ENCODE data around the gene BEX3.

BEX3 gene

GRCh38 chrX:103363046-103363445, 13.3 kb upstream of the BEX3 start:
- TF ChIP-seq GATA2 (IDR thresholded peaks at IDR 0.05; ENCODE audit: low read depth, low read length), result no peak
- no peak for TF ChIP-seq GATA3 (IDR thresholded peaks at IDR 0.05; ENCODE audit: low read depth, low read length)

GRCh38 chrX:103367502-103367901, 8.8 kb upstream of the BEX3 start:
- TF ChIP-seq GATA3 (IDR thresholded peaks at IDR 0.05; ENCODE audit: low read depth, low read length), result no peak
- TF ChIP-seq GATA2 (IDR thresholded peaks at IDR 0.05; ENCODE audit: low read depth, low read length), result no peak

DNA sequence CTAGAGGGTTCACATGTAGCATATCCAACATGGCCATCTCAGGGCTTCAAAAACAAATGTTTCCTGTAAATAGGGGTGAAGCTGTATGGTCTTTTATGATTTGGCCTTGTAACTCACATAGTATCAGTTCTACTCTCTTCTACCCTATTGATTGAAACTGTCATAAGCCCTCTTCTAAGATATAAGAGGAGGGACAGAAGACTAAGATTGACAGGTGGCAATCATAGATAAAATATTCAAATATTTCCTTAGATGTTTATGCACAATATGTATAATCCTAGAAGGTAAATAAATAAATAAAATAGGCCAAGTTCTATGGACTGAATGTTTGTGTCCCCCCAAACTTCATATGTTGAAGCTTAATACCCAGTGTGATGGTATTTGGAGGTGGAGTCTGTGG, 6.9 kb upstream of the BEX3 start:
- no peak for TF ChIP-seq GATA2 (IDR thresholded peaks at IDR 0.05; ENCODE audit: low read depth, low read length)
- TF ChIP-seq GATA3 (IDR thresholded peaks at IDR 0.05; ENCODE audit: low read depth, low read length), result no peak

GRCh38 chrX:103372886-103373285, 3.5 kb upstream of the BEX3 start:
- TF ChIP-seq GATA2 (IDR thresholded peaks at IDR 0.05; ENCODE audit: low read depth, low read length), result no peak

DNA sequence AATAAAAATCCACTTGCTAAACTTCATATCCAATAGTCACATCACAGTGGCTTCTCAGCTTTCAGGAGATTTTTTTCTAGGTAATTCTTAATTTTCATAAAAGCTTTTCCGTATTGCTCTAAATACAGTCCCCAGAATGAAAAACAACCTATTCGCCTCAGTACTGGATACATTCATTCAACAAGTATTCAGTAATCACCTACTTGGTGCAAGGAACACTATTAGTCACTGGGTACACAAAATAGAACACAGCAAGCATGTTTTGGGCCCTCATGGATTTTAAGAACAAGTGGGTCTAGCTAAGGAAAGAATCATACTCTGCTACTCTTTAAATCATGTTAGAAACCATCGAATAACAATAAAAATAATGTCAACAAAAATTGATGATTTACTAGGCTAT, 2.8 kb upstream of the BEX3 start:
- no peak for TF ChIP-seq GATA3 (IDR thresholded peaks at IDR 0.05; ENCODE audit: low read depth, low read length)
- no peak for TF ChIP-seq GATA2 (IDR thresholded peaks at IDR 0.05; ENCODE audit: low read depth, low read length)

DNA sequence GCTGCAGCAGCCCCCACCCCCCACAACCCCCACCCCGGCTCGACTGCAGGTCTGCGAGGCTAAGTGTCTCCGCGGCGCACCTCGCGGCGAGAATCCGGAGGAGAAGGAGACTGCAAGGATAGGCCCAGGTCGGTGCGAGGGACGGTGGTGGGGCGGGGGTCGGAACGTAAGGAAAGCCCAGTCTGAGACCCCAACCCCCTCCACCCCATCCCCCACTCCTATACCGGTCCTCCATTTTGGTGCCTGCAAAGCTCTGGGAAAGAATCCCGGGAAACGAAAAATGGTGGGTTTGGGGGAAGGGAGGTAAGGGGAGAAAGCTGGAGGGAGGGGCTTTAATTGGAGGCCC, 614 bp downstream of the BEX3 start:
- TF ChIP-seq GATA2 (IDR thresholded peaks at IDR 0.05; ENCODE audit: low read depth, low read length), result no peak
- TF ChIP-seq GATA3 (IDR thresholded peaks at IDR 0.05; ENCODE audit: low read depth, low read length), result no peak

- TF ChIP-seq GATA3 (IDR thresholded peaks at IDR 0.05; ENCODE audit: low read depth, low read length) (no peak), GATA2 (IDR thresholded peaks at IDR 0.05; ENCODE audit: low read depth, low read length) (no peak)
Observed at GRCh38 chrX:103378990-103379389, 2.7 kb downstream of the BEX3 start.

GRCh38 chrX:103382877-103383276, 6.5 kb downstream of the BEX3 start:
- TF ChIP-seq GATA3 (IDR thresholded peaks at IDR 0.05; ENCODE audit: low read depth, low read length) (no peak), GATA2 (IDR thresholded peaks at IDR 0.05; ENCODE audit: low read depth, low read length) (no peak)

DNA sequence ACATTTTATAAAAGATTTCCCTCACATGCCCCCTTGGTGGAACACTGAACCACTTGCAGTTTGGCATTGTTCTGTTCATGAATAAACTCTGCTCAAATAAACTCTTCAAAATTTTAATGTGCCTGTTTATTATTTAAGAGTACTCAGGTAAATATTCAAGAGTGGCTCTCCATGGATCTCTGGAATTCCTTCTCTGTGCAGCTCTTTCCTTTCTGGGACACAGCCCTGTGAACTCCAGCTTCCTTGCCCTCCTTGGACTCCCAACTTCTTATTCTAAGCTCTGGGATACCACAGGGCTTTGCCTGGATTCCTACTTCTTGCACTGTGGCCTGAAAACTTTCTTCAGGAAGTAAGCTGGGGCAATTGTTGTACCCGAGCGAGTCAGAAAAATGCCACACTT, 8.3 kb downstream of the BEX3 start:
- TF ChIP-seq GATA3 (IDR thresholded peaks at IDR 0.05; ENCODE audit: low read depth, low read length), result no peak
- TF ChIP-seq GATA2 (IDR thresholded peaks at IDR 0.05; ENCODE audit: low read depth, low read length), result no peak

- TF ChIP-seq GATA2 (IDR thresholded peaks at IDR 0.05; ENCODE audit: low read depth, low read length) (no peak), GATA3 (IDR thresholded peaks at IDR 0.05; ENCODE audit: low read depth, low read length) (no peak)
Observed at GRCh38 chrX:103386332-103386731, 10.0 kb downstream of the BEX3 start.

DNA sequence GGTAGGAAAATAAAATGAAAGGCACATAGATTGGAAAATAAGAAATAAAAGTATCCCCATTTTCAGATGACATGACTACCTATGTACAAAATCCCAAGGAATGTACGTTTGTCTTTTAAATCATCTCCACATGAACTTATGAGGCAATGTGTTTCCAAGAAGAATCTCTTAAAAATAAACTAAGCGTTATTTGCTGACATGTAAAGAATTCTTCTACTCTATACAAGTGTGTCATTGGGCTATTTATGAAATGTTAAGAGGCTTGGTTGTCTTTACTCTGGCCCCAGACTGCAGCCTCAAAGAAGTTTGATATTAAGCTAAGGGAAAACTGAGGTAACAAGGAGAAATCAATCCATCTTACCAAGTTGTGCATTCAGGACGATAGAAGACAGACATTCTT, 17.1 kb downstream of the BEX3 start:
- TF ChIP-seq GATA2 (IDR thresholded peaks at IDR 0.05; ENCODE audit: low read depth, low read length), result no peak
- no peak for TF ChIP-seq GATA3 (IDR thresholded peaks at IDR 0.05; ENCODE audit: low read depth, low read length)

DNA sequence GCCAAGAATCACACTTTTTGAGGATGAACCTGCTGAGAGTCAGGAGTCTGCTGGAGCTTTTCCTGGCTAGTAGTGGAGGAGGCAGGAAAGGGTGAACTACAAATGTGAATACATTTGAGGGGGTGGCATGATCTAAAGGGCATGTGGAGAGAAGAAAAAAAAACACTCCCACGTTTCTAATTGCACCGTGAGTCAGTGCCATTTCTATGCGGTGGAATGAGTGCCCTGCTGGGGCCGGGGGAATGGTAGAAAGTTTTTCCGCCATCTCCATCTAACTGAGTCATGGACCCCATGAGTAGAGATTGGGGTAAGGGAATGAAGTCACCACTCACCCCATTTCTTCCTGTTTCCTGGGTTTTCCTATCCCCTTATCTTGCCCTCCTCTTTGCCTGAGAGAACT, 19.8 kb downstream of the BEX3 start:
- TF ChIP-seq GATA3 (IDR thresholded peaks at IDR 0.05; ENCODE audit: low read depth, low read length) (no peak), GATA2 (IDR thresholded peaks at IDR 0.05; ENCODE audit: low read depth, low read length) (no peak)

GRCh38 chrX:103396660-103397059, 20.3 kb downstream of the BEX3 start:
- TF ChIP-seq GATA2 (IDR thresholded peaks at IDR 0.05; ENCODE audit: low read depth, low read length), result no peak
- no peak for TF ChIP-seq GATA3 (IDR thresholded peaks at IDR 0.05; ENCODE audit: low read depth, low read length)

DNA sequence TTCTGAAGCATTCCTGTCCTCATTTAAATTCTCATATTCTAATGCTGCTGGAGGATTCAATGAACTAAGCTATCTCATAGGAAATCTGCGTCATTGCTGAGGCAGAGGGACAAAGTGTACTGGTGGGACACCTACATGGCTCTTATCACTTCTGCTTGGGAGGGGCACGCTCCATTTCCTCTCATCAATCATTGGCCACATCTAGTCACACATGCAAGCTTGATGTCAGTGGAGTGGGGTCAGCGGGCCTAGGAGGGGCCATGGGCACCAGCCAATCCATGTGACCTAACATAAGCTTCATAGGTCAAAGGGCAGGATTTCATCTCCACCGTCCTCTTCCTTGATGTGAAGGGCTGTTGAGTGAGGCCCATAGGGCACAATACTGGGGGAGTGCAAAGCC, 21.4 kb downstream of the BEX3 start:
- no peak for TF ChIP-seq GATA3 (IDR thresholded peaks at IDR 0.05; ENCODE audit: low read depth, low read length)
- TF ChIP-seq GATA2 (IDR thresholded peaks at IDR 0.05; ENCODE audit: low read depth, low read length), result no peak

DNA sequence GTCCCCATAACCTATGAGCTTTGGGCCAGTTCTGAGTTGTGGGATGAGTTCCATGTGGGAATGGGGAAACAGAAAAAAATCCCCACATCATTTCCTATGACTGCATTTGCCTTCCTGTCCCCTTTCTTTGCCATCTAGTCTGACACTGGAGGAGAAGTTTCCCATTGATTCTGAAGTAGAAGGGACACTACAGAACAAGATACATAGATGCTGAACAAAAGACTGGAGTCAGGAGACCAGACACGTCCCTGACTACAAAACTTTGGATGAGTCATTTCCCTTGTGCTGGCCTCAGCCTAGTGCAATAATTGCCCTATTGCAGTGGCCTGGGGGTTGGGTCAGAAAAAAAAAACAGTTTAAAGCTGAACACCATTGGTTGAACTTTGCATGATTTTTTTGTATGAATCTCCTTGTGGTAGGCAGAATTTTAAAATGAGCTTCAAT, 22.1 kb downstream of the BEX3 start:
- no peak for TF ChIP-seq GATA2 (IDR thresholded peaks at IDR 0.05; ENCODE audit: low read depth, low read length)
- TF ChIP-seq GATA3 (IDR thresholded peaks at IDR 0.05; ENCODE audit: low read depth, low read length), result no peak

DNA sequence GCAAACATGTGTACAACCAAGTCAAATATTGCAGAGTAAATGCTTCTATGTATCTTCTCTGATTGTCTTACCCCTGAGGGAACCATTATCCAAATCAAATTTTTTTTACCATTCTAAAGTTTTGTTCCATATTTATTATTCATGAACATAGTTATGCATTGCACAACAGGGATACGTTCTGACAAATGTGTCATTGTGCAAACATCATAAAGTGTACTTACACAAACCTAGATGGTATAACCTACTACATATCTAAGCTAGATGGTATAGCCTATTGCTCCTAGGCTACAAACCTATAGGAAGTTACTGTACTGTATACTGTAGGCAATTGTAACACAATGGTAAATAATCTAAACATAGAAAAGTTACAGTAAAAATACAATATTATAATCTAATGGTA, 23.4 kb downstream of the BEX3 start:
- TF ChIP-seq GATA2 (IDR thresholded peaks at IDR 0.05; ENCODE audit: low read depth, low read length) (no peak), GATA3 (IDR thresholded peaks at IDR 0.05; ENCODE audit: low read depth, low read length) (no peak)
